ENCODE measurements around the gene DNER. TPM values are rescaled to one million over a fixed set of nuclear protein-coding genes. Genes with fewer than 3 reads are reported as not detected.
A peak's percentile ranks its signal among the peaks of the same experiment; 100 is the strongest.

The DNER gene
- polyA plus RNA-seq, 3 donors, result 0.12 to 0.20 (median 0.16) TPM

DNA sequence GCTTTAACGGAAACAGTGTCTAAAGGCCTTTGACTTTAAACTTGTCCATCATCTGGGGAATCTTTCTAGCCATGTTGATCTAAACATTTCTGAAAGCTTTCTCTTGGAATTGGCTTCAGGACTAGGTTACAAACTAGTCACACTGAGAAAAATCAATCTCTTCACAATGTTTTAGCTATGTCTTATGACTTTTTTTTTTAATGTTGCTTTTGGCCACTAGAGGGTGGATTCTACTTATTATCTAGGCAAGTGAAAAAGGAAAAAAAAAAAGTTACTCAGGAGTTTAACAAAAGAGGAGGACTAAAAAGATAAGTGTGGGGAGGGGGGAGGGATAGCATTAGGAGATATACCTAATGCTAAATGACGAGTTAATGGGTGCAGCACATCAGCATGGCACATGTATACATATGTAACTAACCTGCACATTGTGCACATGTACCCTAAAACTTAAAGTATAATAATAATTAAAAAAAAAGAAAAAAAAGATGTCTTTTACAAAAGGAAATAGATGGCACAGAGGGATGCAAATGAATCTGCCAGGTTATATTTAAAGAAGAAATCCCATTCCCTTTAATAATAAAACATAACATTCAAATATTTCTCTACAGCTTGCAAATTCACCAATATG, 282.9 kb downstream of the DNER start:
- H3K27ac ChIP-seq (ENCODE audit: low read depth in 1 of 2, low read length in 2 of 2), result no peak overlapping the region
- Mint-ChIP-seq H3K27ac (peak overlapping the region in 2 of 7 donors; percentile 5 to 64), H3K27me3 (ENCODE audit: low read depth in 3 of 3) (peaks cover 10 to 15% (median 11%) of the 10 kb centered on the region in 3 donors), H3K36me3 (peaks cover 0 to 7% of the 10 kb centered on the region in 2 donors), H3K9me3 (peaks cover 0 to 7% (median 0%) of the 10 kb centered on the region in 7 donors), H3K4me1 (peaks cover 10% of the 10 kb centered on the region), H3K4me3 (no peak overlapping the region)
- H2AFZ ChIP-seq (ENCODE audit: insufficient read depth, low read depth, low read length, poor library complexity, severe bottlenecking), result peak overlapping the region; percentile 17
- peaks cover 6 to 7% of the 10 kb centered on the region in 2 donors for H3K27me3 ChIP-seq (ENCODE audit: control insufficient read depth in 2 of 2, insufficient read depth in 2 of 2, low read length in 2 of 2)
- H3K9ac ChIP-seq (ENCODE audit: insufficient read depth, low read length, poor library complexity, severe bottlenecking), result no peak overlapping the region
- no peak overlapping the region for H3K4me3 ChIP-seq (replicated peaks in 1 of 3; ENCODE audit: low read depth in 2 of 3, low read length in 3 of 3)
- TF ChIP-seq, protein P1, sequence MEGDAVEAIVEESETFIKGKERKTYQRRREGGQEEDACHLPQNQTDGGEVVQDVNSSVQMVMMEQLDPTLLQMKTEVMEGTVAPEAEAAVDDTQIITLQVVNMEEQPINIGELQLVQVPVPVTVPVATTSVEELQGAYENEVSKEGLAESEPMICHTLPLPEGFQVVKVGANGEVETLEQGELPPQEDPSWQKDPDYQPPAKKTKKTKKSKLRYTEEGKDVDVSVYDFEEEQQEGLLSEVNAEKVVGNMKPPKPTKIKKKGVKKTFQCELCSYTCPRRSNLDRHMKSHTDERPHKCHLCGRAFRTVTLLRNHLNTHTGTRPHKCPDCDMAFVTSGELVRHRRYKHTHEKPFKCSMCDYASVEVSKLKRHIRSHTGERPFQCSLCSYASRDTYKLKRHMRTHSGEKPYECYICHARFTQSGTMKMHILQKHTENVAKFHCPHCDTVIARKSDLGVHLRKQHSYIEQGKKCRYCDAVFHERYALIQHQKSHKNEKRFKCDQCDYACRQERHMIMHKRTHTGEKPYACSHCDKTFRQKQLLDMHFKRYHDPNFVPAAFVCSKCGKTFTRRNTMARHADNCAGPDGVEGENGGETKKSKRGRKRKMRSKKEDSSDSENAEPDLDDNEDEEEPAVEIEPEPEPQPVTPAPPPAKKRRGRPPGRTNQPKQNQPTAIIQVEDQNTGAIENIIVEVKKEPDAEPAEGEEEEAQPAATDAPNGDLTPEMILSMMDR (IDR thresholded peaks at IDR 0.05), result peak; percentile 71
- no peaks in the 10 kb centered on the region for H3K36me3 ChIP-seq (replicated peaks in 1 of 2; ENCODE audit: control insufficient read depth in 1 of 2, insufficient read depth in 2 of 2, low read length in 2 of 2)
- peaks cover 0 to 4% of the 10 kb centered on the region in 2 donors for H3K4me1 ChIP-seq (ENCODE audit: control insufficient read depth in 1 of 2, insufficient read depth in 2 of 2, low read length in 2 of 2)
- H3K4me2 ChIP-seq (replicated peaks; ENCODE audit: extremely low read depth, low read length, poor library complexity, severe bottlenecking), result no peak overlapping the region
- H4K20me1 ChIP-seq (ENCODE audit: insufficient read depth, low read length), result no peaks in the 10 kb centered on the region
- intact Hi-C loops (cut with micrococcal nuclease), result no loop called here
- no peaks in the 10 kb centered on the region for H3K79me2 ChIP-seq (ENCODE audit: insufficient read depth, low read length)
- WGBS (ENCODE audit: insufficient coverage), result 100% methylated on average over 1 of the region's 2 CpGs
- DNase-seq, result peak; percentile 33 to 57 (median 44)
- peaks cover 4 to 5% of the 10 kb centered on the region in 2 donors for H3K9me3 ChIP-seq (replicated peaks in 1 of 2; ENCODE audit: control insufficient read depth in 1 of 2, insufficient read depth in 1 of 2, low read length in 2 of 2)

DNA sequence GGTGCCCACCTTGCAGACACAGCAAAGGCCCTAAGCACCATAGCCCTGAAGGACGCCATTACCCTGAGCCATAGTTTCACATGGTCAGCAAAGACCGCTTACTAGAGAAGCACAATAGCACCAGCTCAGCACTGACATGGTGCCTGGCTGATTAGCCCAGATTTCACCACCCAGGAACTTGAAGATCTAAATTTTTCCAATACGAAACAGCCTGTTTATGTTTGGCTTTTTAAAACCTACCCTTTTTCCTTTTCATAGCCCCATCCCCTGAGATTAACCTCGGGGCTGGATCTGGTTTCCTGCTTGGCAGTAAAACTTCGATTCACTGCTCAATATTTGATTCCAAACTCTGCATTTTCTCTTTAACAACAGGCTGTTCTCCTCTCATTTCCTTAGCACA, 284.8 kb downstream of the DNER start:
- H3K9me3 Mint-ChIP-seq, result peaks cover 0 to 8% (median 3%) of the 10 kb centered on the region in 7 donors
- no peak overlapping the region for H3K4me3 Mint-ChIP-seq
- 92% methylated on average over 3 of the region's 5 CpGs for WGBS (ENCODE audit: insufficient coverage)

More for the DNA sequence above, 284.8 kb downstream of the DNER start:
- Histone ChIP-seq H3K27me3 (ENCODE audit: control insufficient read depth in 2 of 2, insufficient read depth in 2 of 2, low read length in 2 of 2) (no peaks in the 10 kb centered on the region), H3K9me3 (replicated peaks in 1 of 2; ENCODE audit: control insufficient read depth in 1 of 2, insufficient read depth in 1 of 2, low read length in 2 of 2) (no peaks in the 10 kb centered on the region), H3K4me3 (replicated peaks in 1 of 3; ENCODE audit: low read depth in 2 of 3, low read length in 3 of 3) (no peak overlapping the region), H3K79me2 (ENCODE audit: insufficient read depth, low read length) (no peaks in the 10 kb centered on the region), H2AFZ (ENCODE audit: insufficient read depth, low read depth, low read length, poor library complexity, severe bottlenecking) (peak overlapping the region; percentile 26), H3K9ac (ENCODE audit: insufficient read depth, low read length, poor library complexity, severe bottlenecking) (no peak overlapping the region), H3K27ac (ENCODE audit: low read depth in 1 of 2, low read length in 2 of 2) (no peak overlapping the region), H3K4me2 (replicated peaks; ENCODE audit: extremely low read depth, low read length, poor library complexity, severe bottlenecking) (no peak overlapping the region), H3K4me1 (ENCODE audit: control insufficient read depth in 1 of 2, insufficient read depth in 2 of 2, low read length in 2 of 2) (peaks cover 0 to 4% of the 10 kb centered on the region in 2 donors), H3K36me3 (replicated peaks in 1 of 2; ENCODE audit: control insufficient read depth in 1 of 2, insufficient read depth in 2 of 2, low read length in 2 of 2) (no peaks in the 10 kb centered on the region), H4K20me1 (ENCODE audit: insufficient read depth, low read length) (no peaks in the 10 kb centered on the region)
- no peak overlapping the region for H3K27ac Mint-ChIP-seq
- intact Hi-C loops (cut with micrococcal nuclease), result loop anchor here in 1 of 2 donors (10.0 kb wide), 1 partner anchor 55 kb away; no protein-coding TSS in a partner anchor
- TF ChIP-seq, protein P1 (IDR thresholded peaks at IDR 0.05), result no peak
- H3K36me3 Mint-ChIP-seq, result peaks cover 0 to 11% of the 10 kb centered on the region in 2 donors
- peaks cover 5 to 11% (median 10%) of the 10 kb centered on the region in 3 donors for H3K27me3 Mint-ChIP-seq (ENCODE audit: low read depth in 3 of 3)
- H3K4me1 Mint-ChIP-seq, result peaks cover 11% of the 10 kb centered on the region
- DNase-seq, result no peak
